Measurements from ENCODE around the gene ANKH. TPM values are rescaled to one million over a fixed set of nuclear protein-coding genes. Genes with fewer than 3 reads are reported as not detected.

Gene ANKH
- total RNA-seq, 1 experiment from 2014 or later: 16.9 TPM

- no peak for DNase-seq (ENCODE audit: low spot score)
- H3K4me1 Mint-ChIP-seq: peaks cover 4% of the 10 kb centered on the region
- no peaks in the 10 kb centered on the region for H3K27me3 Mint-ChIP-seq (ENCODE audit: low read depth)
- peak overlapping the region; percentile 68; the same call in 1 of the 2 replicates for H3K27ac Mint-ChIP-seq
- no peak for ATAC-seq
- TF ChIP-seq ATF1 (CRISPR knock-in tag; IDR thresholded peaks at IDR 0.05) (no peak), KAT7 (CRISPR knock-in tag; IDR thresholded peaks at IDR 0.05; ENCODE audit: borderline replicate concordance) (no peak), SP1 (CRISPR knock-in tag; conservative IDR thresholded peaks at IDR 0.05) (no peak), CREB1 (CRISPR knock-in tag; IDR thresholded peaks at IDR 0.05) (no peak), ZBTB43 (CRISPR knock-in tag; IDR thresholded peaks at IDR 0.05) (no peak), JAZF1 (CRISPR knock-in tag; IDR thresholded peaks at IDR 0.05) (no peak), NR2C2 (CRISPR knock-in tag; IDR thresholded peaks at IDR 0.05) (no peak), NR1H2 (CRISPR knock-in tag; IDR thresholded peaks at IDR 0.05) (no peak), MAX (CRISPR knock-in tag; IDR thresholded peaks at IDR 0.05) (no peak), ERG (CRISPR knock-in tag; IDR thresholded peaks at IDR 0.05) (no peak)
- no peak overlapping the region for H3K4me3 Mint-ChIP-seq
- H3K36me3 Mint-ChIP-seq: no peaks in the 10 kb centered on the region
- CTCF ChIA-PET: no interaction called here
- POLR2A ChIA-PET: no interaction called here
- H3K9me3 Mint-ChIP-seq: no peaks in the 10 kb centered on the region
These were observed 60.5 kb downstream of the ANKH start for GRCh38 chr5:14810928-14811572.

GRCh38 chr5:14810282-14810681 lies 61.3 kb downstream of the ANKH start:
- Mint-ChIP-seq H3K9me3 (no peaks in the 10 kb centered on the region), H3K4me3 (no peak overlapping the region), H3K4me1 (peaks cover 4% of the 10 kb centered on the region), H3K27me3 (ENCODE audit: low read depth) (no peaks in the 10 kb centered on the region), H3K27ac (no peak overlapping the region), H3K36me3 (no peaks in the 10 kb centered on the region)
- ATAC-seq (no peak), DNase-seq (ENCODE audit: low spot score) (no peak)
- ChIA-PET CTCF (no interaction called here), POLR2A (no interaction called here)
- TF ChIP-seq E2F1 (CRISPR knock-in tag; IDR thresholded peaks at IDR 0.05) (no peak), SMAD3 (CRISPR knock-in tag; IDR thresholded peaks at IDR 0.05; ENCODE audit: borderline replicate concordance) (no peak), TEAD1 (CRISPR knock-in tag; IDR thresholded peaks at IDR 0.05) (no peak), FOXJ3 (CRISPR knock-in tag; IDR thresholded peaks at IDR 0.05; ENCODE audit: borderline replicate concordance) (no peak), ZNF121 (CRISPR knock-in tag; IDR thresholded peaks at IDR 0.05) (no peak), ZNF423 (CRISPR knock-in tag; IDR thresholded peaks at IDR 0.05) (no peak), CBFB (CRISPR knock-in tag; IDR thresholded peaks at IDR 0.05; ENCODE audit: low read depth) (no peak), MAX (CRISPR knock-in tag; IDR thresholded peaks at IDR 0.05) (no peak), CTCF (IDR thresholded peaks at IDR 0.05) (no peak), TEAD4 (CRISPR knock-in tag; IDR thresholded peaks at IDR 0.05) (no peak), HMGXB4 (CRISPR knock-in tag; IDR thresholded peaks at IDR 0.05) (no peak)
